IPS-15b (cell line): Measurements from ENCODE around the gene GLIS1.

Experiments
- H3K27me3 ChIP-seq: one replicate; pipeline ENCODE4 v1.6.1; 2013; ENCODE audit warnings: low read length; ENCODE audit not compliant: control insufficient read depth, insufficient read depth
- H3K36me3 ChIP-seq: one replicate; pipeline ENCODE4 v1.6.1; 2013; ENCODE audit warnings: low read length; ENCODE audit not compliant: control insufficient read depth, insufficient read depth
- H3K4me1 ChIP-seq: one replicate; pipeline ENCODE4 v1.6.1; 2013; ENCODE audit warnings: mild to moderate bottlenecking, low read length; ENCODE audit not compliant: control insufficient read depth, insufficient read depth
- H3K4me3 ChIP-seq: one replicate; pipeline ENCODE4 v1.5.1; 2013; ENCODE audit warnings: low read depth, low read length
- H3K9ac ChIP-seq: one replicate; pipeline ENCODE4 v1.6.1; 2013; ENCODE audit warnings: low read depth, mild to moderate bottlenecking, low read length
- H3K9me3 ChIP-seq: one replicate; pipeline ENCODE4 v1.6.1; 2013; ENCODE audit warnings: mild to moderate bottlenecking, low read length; ENCODE audit not compliant: control insufficient read depth, insufficient read depth

GLIS1 gene

DNA sequence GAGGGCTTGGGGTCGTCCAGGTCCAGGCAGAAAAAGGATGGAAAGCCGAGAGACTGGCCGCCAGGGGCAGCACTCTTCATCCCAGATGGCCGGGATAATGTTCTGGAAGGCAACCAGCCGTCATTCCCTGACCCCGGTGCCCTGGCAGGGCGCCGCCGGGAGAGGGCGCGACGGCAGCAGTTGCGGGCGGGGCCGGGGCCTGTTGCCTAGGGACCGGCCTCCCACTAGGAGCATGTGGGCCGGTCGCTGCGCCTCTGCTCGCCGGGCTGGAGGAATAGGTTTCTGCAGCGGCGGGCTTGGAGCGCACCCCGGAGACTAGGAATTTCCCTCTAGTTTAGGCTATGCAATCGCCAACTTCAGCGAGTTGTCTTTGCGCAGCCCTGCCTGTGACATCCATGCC lies 268.8 kb downstream of the GLIS1 start:
- H3K27me3 ChIP-seq, result peaks cover 4% of the 10 kb centered on the region
- peaks cover 2% of the 10 kb centered on the region for H3K36me3 ChIP-seq
- no peaks in the 10 kb centered on the region for H3K9me3 ChIP-seq
- peaks cover 2% of the 10 kb centered on the region for H3K4me1 ChIP-seq
- no peak overlapping the region for H3K9ac ChIP-seq
- H3K4me3 ChIP-seq, result no peak overlapping the region

DNA sequence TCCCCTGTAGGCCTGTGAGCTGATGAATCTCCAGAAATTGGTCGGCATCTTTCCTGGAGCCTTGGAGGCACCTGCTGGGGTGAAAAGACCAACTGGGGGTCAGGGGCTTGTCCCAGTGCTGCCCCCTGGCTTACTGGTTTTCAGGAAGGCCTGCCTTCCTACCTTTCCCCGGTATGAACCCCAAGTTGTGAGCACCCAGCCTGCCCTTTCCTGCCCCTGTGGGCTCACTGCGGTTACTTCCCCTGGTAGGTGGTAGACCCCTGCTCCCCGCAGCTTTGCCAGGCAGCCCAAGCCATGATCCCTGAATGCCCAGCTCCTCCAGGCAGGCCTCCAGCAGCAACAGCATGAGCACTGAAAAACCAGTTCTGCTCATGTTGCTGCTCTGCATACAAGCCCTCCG lies 269.6 kb downstream of the GLIS1 start:
- Histone ChIP-seq H3K9me3 (no peaks in the 10 kb centered on the region), H3K9ac (no peak overlapping the region), H3K36me3 (peaks cover 2% of the 10 kb centered on the region), H3K27me3 (peaks cover 4% of the 10 kb centered on the region), H3K4me3 (no peak overlapping the region), H3K4me1 (peaks cover 2% of the 10 kb centered on the region)

DNA sequence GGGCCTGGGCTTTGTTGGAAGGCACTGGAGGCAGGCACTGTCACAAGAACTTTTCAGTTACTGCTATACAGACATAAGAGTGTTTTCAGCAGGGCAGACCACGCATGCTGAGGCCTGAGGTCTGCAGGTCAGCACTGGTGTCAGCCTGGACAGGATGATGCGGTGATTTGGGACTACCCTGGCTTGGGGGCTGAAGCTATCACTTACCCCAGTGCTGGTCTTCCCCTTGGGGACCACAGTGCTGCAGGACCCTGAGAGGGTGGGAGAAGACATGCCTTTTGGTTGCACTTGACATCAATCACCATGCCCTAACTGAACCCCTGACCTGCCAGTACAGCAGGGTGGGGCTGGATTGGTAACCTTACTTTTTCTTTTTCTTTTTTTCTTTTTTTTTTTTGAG lies 270.6 kb downstream of the GLIS1 start:
- H3K27me3 ChIP-seq, result peaks cover 4% of the 10 kb centered on the region
- H3K9ac ChIP-seq, result no peak overlapping the region
- no peak overlapping the region for H3K4me3 ChIP-seq
- no peaks in the 10 kb centered on the region for H3K9me3 ChIP-seq
- peaks cover 2% of the 10 kb centered on the region for H3K4me1 ChIP-seq
- H3K36me3 ChIP-seq, result peaks cover 2% of the 10 kb centered on the region

DNA sequence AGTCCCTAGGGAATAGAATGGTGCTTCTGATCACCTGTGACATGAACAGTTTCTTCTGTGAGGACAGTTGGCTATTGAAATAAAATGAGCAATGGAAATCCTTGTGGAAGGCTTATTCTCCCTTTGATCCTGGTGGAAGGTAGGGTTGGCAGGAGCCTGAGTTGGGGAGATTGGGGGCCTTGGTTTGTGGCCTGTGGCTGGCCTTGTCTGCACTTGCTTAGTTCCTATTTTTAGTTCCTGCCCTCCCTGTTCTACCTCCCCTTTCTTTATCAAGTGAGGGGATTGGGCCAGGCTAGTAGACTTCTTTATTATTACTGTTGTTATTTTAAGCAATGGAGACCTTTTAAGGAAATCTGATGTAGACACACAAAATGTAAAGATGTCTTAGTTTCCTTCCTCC lies 271.6 kb downstream of the GLIS1 start:
- Histone ChIP-seq H3K9me3 (no peaks in the 10 kb centered on the region), H3K36me3 (peaks cover 2% of the 10 kb centered on the region), H3K4me1 (peaks cover 2% of the 10 kb centered on the region), H3K9ac (no peak overlapping the region), H3K27me3 (peaks cover 4% of the 10 kb centered on the region), H3K4me3 (no peak overlapping the region)

DNA sequence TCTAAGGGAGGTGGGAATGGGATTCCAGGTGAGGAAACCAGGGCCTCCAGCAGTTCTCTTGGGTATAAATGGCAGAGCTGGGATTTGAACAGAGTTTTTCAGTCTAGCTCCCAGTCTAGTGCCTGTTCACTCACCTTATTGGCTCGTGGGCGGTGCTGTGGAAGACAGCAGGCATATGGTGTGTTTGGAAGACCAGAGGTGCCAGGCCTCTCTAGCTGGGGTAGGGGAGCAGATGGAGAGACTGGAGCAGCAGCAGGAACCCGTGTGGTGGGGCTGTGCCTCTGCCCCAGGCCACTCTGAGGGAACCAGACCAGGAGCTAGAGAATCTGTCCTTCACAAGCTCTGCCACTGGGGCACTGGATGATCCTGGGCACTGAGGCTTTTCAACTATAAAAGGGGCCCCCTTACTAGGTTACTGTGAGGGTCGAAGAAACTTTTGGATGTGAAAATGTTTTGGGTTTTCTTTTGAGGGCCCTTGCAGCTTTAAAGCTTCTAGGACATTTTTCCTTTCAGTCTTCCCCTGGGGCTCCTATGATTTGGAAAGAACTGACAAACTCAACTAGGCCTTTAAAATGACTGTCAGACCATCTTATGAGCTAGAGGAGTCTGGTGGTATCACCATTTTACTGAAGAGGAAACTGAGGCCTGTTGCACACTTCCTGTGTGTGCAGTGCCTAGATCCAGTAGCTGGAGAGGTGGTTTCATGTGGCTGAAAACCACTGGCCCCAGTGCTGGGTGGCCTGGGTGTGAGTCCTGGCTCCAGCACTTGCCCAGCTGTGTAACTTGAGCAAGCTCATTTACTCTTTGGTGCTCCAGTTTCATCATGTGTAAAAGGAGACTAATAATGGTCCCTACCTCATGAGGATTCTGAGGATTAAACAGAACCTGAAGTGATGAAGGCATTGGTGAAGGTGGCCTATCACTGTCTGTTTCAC lies 273.7 kb downstream of the GLIS1 start:
- Histone ChIP-seq H3K36me3 (peaks cover 2% of the 10 kb centered on the region), H3K4me3 (no peak overlapping the region), H3K4me1 (peaks cover under 1% of the 10 kb centered on the region), H3K9ac (no peak overlapping the region), H3K27me3 (no peaks in the 10 kb centered on the region), H3K9me3 (no peaks in the 10 kb centered on the region)

DNA sequence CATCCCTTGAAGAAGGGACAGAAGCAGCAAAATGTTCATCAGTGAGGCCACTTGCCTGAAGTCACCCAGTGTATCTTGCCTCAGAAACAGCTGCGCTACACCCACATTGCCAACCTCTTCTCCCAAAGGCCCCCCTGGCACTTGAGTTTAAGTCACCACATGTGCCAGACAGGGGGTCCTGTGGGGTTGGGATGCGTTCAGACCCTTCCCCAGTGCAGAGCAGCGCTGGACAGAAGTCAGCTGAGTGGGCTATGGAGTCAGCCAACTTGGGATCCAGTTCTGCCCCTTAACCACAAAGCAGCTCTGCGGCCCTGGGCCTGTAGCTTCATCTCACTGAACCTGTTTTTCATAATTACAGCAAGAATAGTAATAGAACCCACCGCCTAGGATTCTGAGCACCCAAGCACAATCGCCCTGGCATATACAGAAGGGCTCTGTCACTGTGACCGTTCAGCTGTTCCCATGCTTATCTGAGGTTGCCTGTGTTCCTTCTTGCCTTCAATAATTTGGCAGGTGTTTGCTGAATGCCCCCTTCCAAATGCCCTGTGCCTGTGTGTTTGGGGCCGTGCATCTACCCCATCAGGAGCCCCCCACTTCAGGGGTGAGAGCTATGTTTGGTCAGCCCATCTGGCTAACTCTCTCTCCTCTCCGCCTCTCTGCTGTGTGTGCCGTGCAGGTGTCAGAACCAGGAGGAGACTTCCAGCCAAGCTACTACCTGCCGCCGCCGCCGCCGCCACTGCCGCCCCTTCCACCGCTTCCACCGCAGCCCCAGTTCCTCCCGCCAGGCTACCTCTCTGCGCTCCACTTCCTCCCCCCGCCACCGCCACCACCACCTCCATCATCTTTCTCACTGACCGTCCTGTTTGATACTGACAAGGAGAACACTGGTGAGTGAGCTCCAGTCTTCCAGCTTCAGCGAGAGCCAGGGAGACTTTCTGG lies 274.7 kb downstream of the GLIS1 start:
- Histone ChIP-seq H3K4me1 (no peaks in the 10 kb centered on the region), H3K9ac (no peak overlapping the region), H3K27me3 (no peaks in the 10 kb centered on the region), H3K4me3 (no peak overlapping the region), H3K36me3 (peaks cover 2% of the 10 kb centered on the region), H3K9me3 (no peaks in the 10 kb centered on the region)

DNA sequence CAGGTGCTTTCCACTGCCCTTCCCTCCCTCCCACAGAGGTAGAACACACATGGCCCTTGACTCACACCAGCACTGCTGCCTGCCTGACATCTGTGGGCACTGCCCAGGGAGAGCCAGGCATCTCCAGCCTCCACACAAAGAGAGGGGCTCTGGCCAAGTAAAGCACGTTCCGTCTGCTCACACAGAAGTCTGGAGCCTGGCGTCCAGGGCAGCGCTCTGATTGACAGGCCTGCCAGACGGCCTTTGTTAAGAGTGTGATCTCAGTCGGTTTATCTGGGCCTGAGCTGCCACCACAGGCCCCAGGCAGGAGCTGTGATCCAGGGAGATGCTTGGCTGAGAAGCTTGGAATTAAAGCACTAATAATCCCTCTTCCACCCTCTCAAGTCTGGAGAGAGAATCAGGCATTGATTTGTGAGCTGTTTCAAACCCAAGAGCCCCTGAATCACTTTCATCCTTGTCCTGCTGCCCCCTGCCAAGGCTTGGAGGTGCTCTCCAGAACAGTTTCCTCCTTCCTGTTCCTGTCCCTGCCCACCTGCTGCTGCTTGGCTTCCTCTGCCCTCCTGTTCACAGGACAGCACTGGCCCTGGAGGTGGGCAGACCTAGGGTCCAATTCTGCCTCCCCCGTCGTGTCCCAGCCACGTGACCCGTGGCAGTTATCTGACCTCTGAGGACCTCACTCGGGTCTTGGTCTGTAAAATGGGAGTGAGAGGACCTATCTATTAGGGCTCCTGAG lies 276.0 kb downstream of the GLIS1 start:
- H3K4me3 ChIP-seq, result no peak overlapping the region
- H3K9ac ChIP-seq, result no peak overlapping the region
- no peaks in the 10 kb centered on the region for H3K9me3 ChIP-seq
- no peaks in the 10 kb centered on the region for H3K27me3 ChIP-seq
- no peaks in the 10 kb centered on the region for H3K4me1 ChIP-seq
- no peaks in the 10 kb centered on the region for H3K36me3 ChIP-seq

DNA sequence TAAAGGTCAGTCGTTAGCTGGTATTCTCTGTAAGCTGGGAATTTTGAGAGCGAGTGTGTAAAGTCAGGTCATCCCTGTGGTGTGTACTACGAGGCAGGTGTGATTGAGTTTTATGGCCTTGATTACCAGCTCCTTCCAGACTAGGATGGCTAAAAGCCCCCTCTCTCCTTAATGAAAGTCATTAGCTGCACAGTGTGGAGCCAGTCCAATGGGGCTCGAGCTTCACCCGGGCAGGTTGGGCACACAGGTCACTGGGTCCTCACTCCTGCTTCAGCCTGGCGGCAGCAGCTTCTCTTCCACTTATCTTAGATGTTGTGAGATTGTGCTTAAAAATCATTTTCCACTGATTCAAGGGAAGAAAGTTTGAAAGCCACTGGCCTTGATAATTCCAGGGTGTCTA lies 276.8 kb downstream of the GLIS1 start:
- Histone ChIP-seq H3K27me3 (no peaks in the 10 kb centered on the region), H3K36me3 (no peaks in the 10 kb centered on the region), H3K9ac (no peak overlapping the region), H3K4me1 (no peaks in the 10 kb centered on the region), H3K4me3 (no peak overlapping the region), H3K9me3 (no peaks in the 10 kb centered on the region)

DNA sequence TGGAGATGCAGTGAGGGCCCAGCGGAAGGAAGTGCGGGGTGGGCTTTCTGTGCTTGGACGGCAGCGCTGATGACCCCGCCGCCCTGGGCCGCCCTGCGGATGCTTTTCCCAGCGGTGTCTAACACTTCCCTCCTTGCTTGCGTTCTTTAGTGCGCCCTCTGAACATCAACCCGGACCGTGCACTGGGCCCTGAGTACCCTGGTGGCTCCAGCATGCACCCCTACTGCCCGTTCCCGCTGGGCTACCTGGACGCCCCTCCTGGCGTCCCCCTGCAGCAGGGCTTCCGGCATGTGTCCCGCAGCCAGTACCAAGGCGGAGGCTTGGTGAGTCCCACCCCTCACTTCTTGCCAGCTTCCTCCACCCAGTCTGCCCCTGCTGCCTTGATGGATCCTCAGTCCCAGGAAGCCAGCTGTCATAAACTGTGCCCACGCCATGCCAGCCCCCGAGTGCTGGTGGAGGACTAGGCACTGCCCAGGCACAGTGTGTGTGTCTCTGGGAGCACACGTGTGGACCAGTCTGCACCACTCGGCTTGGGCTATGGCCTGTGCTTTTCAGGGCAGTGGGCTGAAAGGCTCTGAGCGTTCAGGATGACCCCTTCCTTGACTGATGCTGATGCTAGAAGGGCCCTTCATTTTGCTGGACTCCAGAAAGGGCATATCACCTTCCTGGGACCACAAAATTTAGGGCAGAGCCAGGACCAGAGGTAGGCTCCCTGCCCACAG lies 277.5 kb downstream of the GLIS1 start:
- Histone ChIP-seq H3K9ac (no peak overlapping the region), H3K9me3 (no peaks in the 10 kb centered on the region), H3K27me3 (no peaks in the 10 kb centered on the region), H3K4me3 (no peak overlapping the region), H3K36me3 (no peaks in the 10 kb centered on the region), H3K4me1 (no peaks in the 10 kb centered on the region)

DNA sequence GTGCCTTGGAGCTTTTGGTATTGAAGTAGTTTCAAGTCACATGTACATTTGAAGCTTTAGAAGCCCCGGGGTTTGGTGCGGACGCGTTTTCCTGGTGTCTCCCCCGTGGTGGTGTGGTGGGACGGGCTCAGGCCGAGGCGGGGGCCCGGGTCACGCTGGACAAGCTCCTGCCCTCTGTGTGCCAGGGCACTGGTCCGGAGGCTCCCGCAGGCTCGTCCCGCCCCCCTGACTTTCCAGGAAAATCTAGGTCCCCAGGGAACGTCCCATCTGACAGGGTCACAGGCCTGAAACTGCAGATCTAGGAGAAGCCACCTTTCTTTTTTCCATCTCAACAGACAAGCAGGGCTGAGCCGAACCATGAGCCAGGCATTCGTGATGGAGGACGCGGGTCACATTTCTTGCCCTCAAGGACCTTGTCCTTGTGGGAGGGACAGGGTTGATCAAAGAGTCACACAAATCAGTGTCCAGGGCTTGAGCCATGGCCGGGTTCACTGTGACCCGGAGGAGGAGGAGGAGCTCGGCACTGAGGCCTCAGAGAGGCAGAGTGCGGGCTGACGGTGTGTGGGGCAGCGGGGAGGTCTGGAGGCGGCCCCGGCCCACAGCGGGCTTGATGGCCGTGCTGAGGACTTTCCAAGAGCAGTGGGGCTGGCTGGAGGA lies 278.2 kb downstream of the GLIS1 start:
- H3K36me3 ChIP-seq, result no peaks in the 10 kb centered on the region
- H3K9ac ChIP-seq, result no peak overlapping the region
- no peaks in the 10 kb centered on the region for H3K9me3 ChIP-seq
- H3K4me3 ChIP-seq, result no peak overlapping the region
- no peaks in the 10 kb centered on the region for H3K4me1 ChIP-seq
- H3K27me3 ChIP-seq, result no peaks in the 10 kb centered on the region
